Panc1 (cell line): ENCODE results near the gene IGFBP4. TPM values are rescaled to one million over a fixed set of nuclear protein-coding genes. Genes with fewer than 3 reads are reported as not detected.

Experiments used
- ATAC-seq: fragments of 200-7000 bp; cut with Tn5 transposase; 2 replicates; pipeline ENCODE4 v1.9.1; 2020; ENCODE audit warnings: mild to moderate bottlenecking, moderate library complexity
- BruUV-seq: library from RNA; stranded (reverse); fragments of 400-500 nt; replicated peaks from 2 replicates; lab custom pipeline; 2021; lab: Mats Ljungman, UMichigan
- CTCF ChIA-PET: fragments of 300-600 bp; sonication (Branson Sonifier 250); formaldehyde crosslinking; loops from one replicate; lab custom pipeline; 2022; ENCODE audit warnings: antibody characterized with exemption; lab: Charles Lee
- POLR2A ChIA-PET: fragments of 300-600 bp; sonication (Branson Sonifier 250); formaldehyde crosslinking; loops from one replicate; lab custom pipeline; 2022; ENCODE audit warnings: antibody characterized with exemption; lab: Charles Lee
- DNase-seq: peaks from one replicate; pipeline ENCODE4 v3.0.0-alpha.2; 2010; ENCODE audit warnings: low read depth, low spot score
- H3K27ac ChIP-seq: 2 replicates; pipeline ENCODE4 v1.5.1; 2011; ENCODE audit warnings: mild to moderate bottlenecking, low read length, inconsistent platforms
- H3K27me3 ChIP-seq: fragments of 200-500 bp; sonication (Bioruptor generic); 2 replicates; pipeline ENCODE4 v1.6.0; 2014; ENCODE audit warnings: low read length, inconsistent platforms; ENCODE audit not compliant: control insufficient read depth, insufficient read depth
- H3K36me3 ChIP-seq: fragments of 200-500 bp; sonication (Bioruptor generic); 2 replicates; pipeline ENCODE4 v1.5.1; 2014; ENCODE audit warnings: inconsistent platforms, mild to moderate bottlenecking, low read length, moderate library complexity; ENCODE audit not compliant: control insufficient read depth, insufficient read depth
- H3K4me1 ChIP-seq: 2 replicates; pipeline ENCODE4 v1.5.1; 2011; ENCODE audit warnings: inconsistent platforms, mild to moderate bottlenecking, low read length, moderate library complexity; ENCODE audit not compliant: control insufficient read depth, insufficient read depth
- H3K4me3 ChIP-seq, 2 experiments: 2 replicates each; pipeline ENCODE4 v1.5.1; 2011 to 2012; ENCODE audit warnings: low read depth in 2 of 2, low read length in 2 of 2, mild to moderate bottlenecking in 2 of 2, inconsistent platforms in 1 of 2, moderate library complexity in 1 of 2
- H3K9me3 ChIP-seq: fragments of 200-500 bp; sonication (Bioruptor generic); 2 replicates; pipeline ENCODE4 v1.5.1; 2014; ENCODE audit warnings: low read depth, mild to moderate bottlenecking, inconsistent platforms, low read length, moderate library complexity; ENCODE audit not compliant: control insufficient read depth, insufficient read depth
- CTCF ChIP-seq: fragments of 450-650 bp; IDR thresholded peaks from 2 replicates; pipeline ENCODE4 v1.5.1; 2017; ENCODE audit warnings: mild to moderate bottlenecking
- POLR2AphosphoS5 ChIP-seq: IDR thresholded peaks from 2 replicates; pipeline ENCODE4 v1.6.1; 2012; ENCODE audit warnings: mild to moderate bottlenecking, low read depth, low read length, moderate library complexity
- REST ChIP-seq, 2 experiments: IDR thresholded peaks; 2 replicates each; pipeline ENCODE4 v1.6.1; 2011 to 2012; ENCODE audit warnings: low read depth in 2 of 2, control low read depth in 1 of 2, low read length in 1 of 2, mild to moderate bottlenecking in 1 of 2, moderate library complexity in 1 of 2; ENCODE audit not compliant: insufficient read depth in 1 of 2
- SIN3A ChIP-seq: IDR thresholded peaks from 2 replicates; pipeline ENCODE4 v1.6.1; 2012; ENCODE audit warnings: low read depth, mild to moderate bottlenecking, low read length, moderate library complexity, borderline replicate concordance; ENCODE audit not compliant: insufficient read depth
- TCF7L2 ChIP-seq: IDR thresholded peaks from 2 replicates; pipeline ENCODE4 v1.6.1; 2011; ENCODE audit warnings: mild to moderate bottlenecking, low read depth, low read length, inconsistent platforms
- in situ Hi-C: cut with HindIII; loops from 2 replicates; pipeline ENCODE4 v1.10.0; 2016; ENCODE audit warnings: low sequenced_read_pairs, low pct_unique_long_range_greater_than_20kb
- intact Hi-C: fragments of 100-400 bp; cut with micrococcal nuclease; formaldehyde crosslinking; loops from one replicate; pipeline ENCODE4 v1.10.0; 2022; ENCODE audit not compliant: unreplicated experiment
- total RNA-seq: library from RNA; stranded (reverse); gene quantifications from one replicate; pipeline ENCODE4 v1.2.1, GENCODE V29; 2021; ENCODE audit not compliant: unreplicated experiment

IGFBP4 gene
- total RNA-seq, 1 experiment from 2014 or later = 27.1 TPM

GRCh38 chr17:40454613-40454995 is 11.4 kb downstream of the IGFBP4 start:
- H3K27ac ChIP-seq = no peak overlapping the region
- POLR2A ChIA-PET = no interaction called here
- H3K27me3 ChIP-seq = no peaks in the 10 kb centered on the region
- in situ Hi-C loops (no loop called here), intact Hi-C loops (no loop called here)
- no TSS peak for BruUV-seq
- no peak overlapping the region for H3K4me3 ChIP-seq
- CTCF ChIA-PET = no interaction called here
- H3K36me3 ChIP-seq = no peaks in the 10 kb centered on the region
- no peak for DNase-seq
- ATAC-seq = no peak
- H3K4me1 ChIP-seq = peaks cover 3% of the 10 kb centered on the region; the same call in 1 of the 2 replicates
- TF ChIP-seq REST (IDR thresholded peaks at IDR 0.05; ENCODE audit: insufficient read depth in 1 of 2, low read depth in 2 of 2, low read length in 1 of 2) = no peak
- TF ChIP-seq POLR2AphosphoS5 = no peak
- TF ChIP-seq TCF7L2 = no peak
- TF ChIP-seq CTCF = no peak
- no peak for TF ChIP-seq SIN3A
- H3K9me3 ChIP-seq = no peaks in the 10 kb centered on the region

GRCh38 chr17:40456396-40456951 is 13.2 kb downstream of the IGFBP4 start:
- H3K27me3 ChIP-seq = no peaks in the 10 kb centered on the region
- no peak for DNase-seq
- BruUV-seq = no TSS peak
- ChIA-PET CTCF (interaction anchor here (1.0 to 1.1 kb wide), 2 partner anchors 20 to 77 kb away, joined by 6 to 21 read pairs; no protein-coding TSS in a partner anchor), POLR2A (no interaction called here)
- in situ Hi-C loops (no loop called here), intact Hi-C loops (no loop called here)
- no peaks in the 10 kb centered on the region for H3K36me3 ChIP-seq
- ATAC-seq = no peak
- peaks cover 3% of the 10 kb centered on the region; the same call in 1 of the 2 replicates for H3K4me1 ChIP-seq
- H3K27ac ChIP-seq = no peak overlapping the region
- TF ChIP-seq POLR2AphosphoS5 = no peak
- TF ChIP-seq REST (IDR thresholded peaks at IDR 0.05; ENCODE audit: insufficient read depth in 1 of 2, low read depth in 2 of 2, low read length in 1 of 2) = no peak
- TF ChIP-seq TCF7L2 = no peak
- TF ChIP-seq CTCF = no peak
- TF ChIP-seq SIN3A = no peak
- H3K4me3 ChIP-seq = no peak overlapping the region
- H3K9me3 ChIP-seq = no peaks in the 10 kb centered on the region
